A673 (cell line): ENCODE data around the gene SOX13. TPM values are rescaled to one million over a fixed set of nuclear protein-coding genes. Genes with fewer than 3 reads are reported as not detected.
A peak's percentile ranks its signal among the peaks of the same experiment; 100 is the strongest.

ENCODE experiments used
- BruUV-seq: library from RNA; stranded (reverse); fragments of 400-500 nt; replicated peaks from 2 replicates; lab custom pipeline; 2021; lab: Mats Ljungman, UMichigan
- CTCF ChIA-PET: fragments of 300-600 bp; sonication (Branson Sonifier 250); formaldehyde crosslinking; loops from one replicate; lab custom pipeline; 2022; ENCODE audit warnings: antibody characterized with exemption; lab: Charles Lee
- POLR2A ChIA-PET: fragments of 300-600 bp; sonication (Branson Sonifier 250); formaldehyde crosslinking; loops from one replicate; lab custom pipeline; 2022; ENCODE audit warnings: antibody characterized with exemption; ENCODE audit not compliant: low non-redundant PET; lab: Charles Lee
- DNase-seq: peaks from one replicate; pipeline ENCODE4 v3.0.0-alpha.2; 2015; ENCODE audit warnings: low spot score
- H3K27ac ChIP-seq: fragments of 200-600 bp; sonication (generic); 2 replicates; pipeline ENCODE4 v1.5.1; 2016; ENCODE audit warnings: mixed run types, low read depth, mild to moderate bottlenecking, mixed read lengths, antibody characterized with exemption, low read length; ENCODE audit not compliant: poor library complexity, severe bottlenecking
- H3K27me3 ChIP-seq: fragments of 200-600 bp; sonication (generic); replicated peaks from 2 replicates; pipeline ENCODE4 v1.6.1; 2017; ENCODE audit warnings: mixed run types, low read depth, mild to moderate bottlenecking, mixed read lengths, antibody characterized with exemption, low read length; ENCODE audit not compliant: insufficient read depth, poor library complexity
- H3K36me3 ChIP-seq: fragments of 200-600 bp; sonication (generic); 2 replicates; pipeline ENCODE4 v1.6.1; 2016; ENCODE audit warnings: mixed run types, mild to moderate bottlenecking, mixed read lengths, antibody characterized with exemption, low read length; ENCODE audit not compliant: insufficient read depth, poor library complexity, severe bottlenecking
- H3K4me1 ChIP-seq: fragments of 200-600 bp; sonication (generic); 2 replicates; pipeline ENCODE4 v1.6.1; 2017; ENCODE audit warnings: mixed run types, mild to moderate bottlenecking, mixed read lengths, antibody characterized with exemption, low read length; ENCODE audit not compliant: insufficient read depth, poor library complexity, severe bottlenecking
- H3K4me3 ChIP-seq: fragments of 200-600 bp; sonication (generic); 2 replicates; pipeline ENCODE4 v1.5.1; 2016; ENCODE audit warnings: low read depth, mixed run types, mild to moderate bottlenecking, mixed read lengths, low read length; ENCODE audit not compliant: poor library complexity, severe bottlenecking
- H3K9me3 ChIP-seq: fragments of 200-600 bp; sonication (generic); 2 replicates; pipeline ENCODE4 v1.6.1; 2016; ENCODE audit warnings: mixed run types, low read depth, mild to moderate bottlenecking, mixed read lengths, antibody characterized with exemption, low read length; ENCODE audit not compliant: poor library complexity, severe bottlenecking
- EZH2 ChIP-seq: fragments of 200-600 bp; sonication (generic); IDR thresholded peaks from 2 replicates; pipeline ENCODE4 v1.6.1; 2017; ENCODE audit warnings: borderline replicate concordance, low read depth, mild to moderate bottlenecking, mixed read lengths, antibody characterized with exemption, low read length; ENCODE audit not compliant: poor library complexity, severe bottlenecking
- intact Hi-C: fragments of 100-400 bp; cut with micrococcal nuclease; formaldehyde crosslinking; loops from one replicate; pipeline ENCODE4 v1.10.0; 2022; ENCODE audit not compliant: unreplicated experiment
- total RNA-seq: library from RNA; stranded (reverse); gene quantifications from 2 replicates; pipeline ENCODE4 v1.2.3, GENCODE V29; 2021
- TF ChIP-seq, protein P1 (sequence below): fragments of 300-800, 200-600 bp; sonication (generic); conservative IDR thresholded peaks from 2 replicates; pipeline ENCODE4 v1.5.1; 2017; ENCODE audit warnings: low read depth, mild to moderate bottlenecking, antibody characterized with exemption, low read length, moderate library complexity, mixed read lengths

The SOX13 gene
- total RNA-seq, 1 experiment from 2014 or later, result 9.4 TPM

DNA sequence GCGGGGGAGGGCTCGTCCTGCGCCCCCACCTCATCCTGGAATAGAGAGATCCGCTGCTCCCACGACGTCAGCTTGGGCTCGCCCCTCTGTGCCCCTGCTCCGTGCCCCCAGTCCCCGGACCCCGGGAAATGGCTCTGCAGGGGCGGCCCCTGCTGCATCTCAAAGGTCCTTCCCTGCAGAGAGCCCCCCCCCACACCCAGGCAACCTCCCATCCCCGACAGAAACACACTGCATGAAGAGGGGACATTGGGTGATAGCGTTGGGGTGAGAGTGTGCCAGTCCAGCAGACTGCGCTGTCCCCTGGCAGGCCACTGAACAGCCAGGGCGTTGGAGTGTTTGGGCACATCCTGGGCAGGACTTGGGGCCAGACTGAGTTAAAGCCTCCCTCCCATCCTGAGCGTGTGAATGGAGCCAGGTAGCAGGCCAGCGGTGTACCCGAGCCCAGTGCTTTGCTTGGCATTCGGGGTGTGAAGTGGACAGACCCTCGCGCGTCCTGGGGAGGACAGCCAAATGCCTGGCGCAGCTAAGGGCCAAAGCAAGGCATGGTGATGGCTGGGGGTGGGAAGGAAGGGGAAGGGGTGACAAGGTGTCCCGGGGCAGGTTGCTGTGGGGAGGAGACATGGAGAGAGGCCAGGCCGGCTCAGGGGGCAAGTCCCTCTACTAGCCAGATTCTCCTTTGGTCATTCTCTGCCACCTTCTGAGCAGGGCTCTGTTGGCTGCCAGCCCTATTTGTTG lies 79.6 kb downstream of the SOX13 start:
- Histone ChIP-seq H3K4me3 (peak overlapping the region; percentile 65), H3K36me3 (no peaks in the 10 kb centered on the region), H3K4me1 (peaks cover 6% of the 10 kb centered on the region), H3K27ac (peak overlapping the region; percentile 70), H3K9me3 (no peaks in the 10 kb centered on the region), H3K27me3 (no peaks in the 10 kb centered on the region)
- ChIA-PET CTCF (no interaction called here), POLR2A (no interaction called here)
- no peak for DNase-seq
- TF ChIP-seq EZH2, result no peak
- TF ChIP-seq, protein P1, sequence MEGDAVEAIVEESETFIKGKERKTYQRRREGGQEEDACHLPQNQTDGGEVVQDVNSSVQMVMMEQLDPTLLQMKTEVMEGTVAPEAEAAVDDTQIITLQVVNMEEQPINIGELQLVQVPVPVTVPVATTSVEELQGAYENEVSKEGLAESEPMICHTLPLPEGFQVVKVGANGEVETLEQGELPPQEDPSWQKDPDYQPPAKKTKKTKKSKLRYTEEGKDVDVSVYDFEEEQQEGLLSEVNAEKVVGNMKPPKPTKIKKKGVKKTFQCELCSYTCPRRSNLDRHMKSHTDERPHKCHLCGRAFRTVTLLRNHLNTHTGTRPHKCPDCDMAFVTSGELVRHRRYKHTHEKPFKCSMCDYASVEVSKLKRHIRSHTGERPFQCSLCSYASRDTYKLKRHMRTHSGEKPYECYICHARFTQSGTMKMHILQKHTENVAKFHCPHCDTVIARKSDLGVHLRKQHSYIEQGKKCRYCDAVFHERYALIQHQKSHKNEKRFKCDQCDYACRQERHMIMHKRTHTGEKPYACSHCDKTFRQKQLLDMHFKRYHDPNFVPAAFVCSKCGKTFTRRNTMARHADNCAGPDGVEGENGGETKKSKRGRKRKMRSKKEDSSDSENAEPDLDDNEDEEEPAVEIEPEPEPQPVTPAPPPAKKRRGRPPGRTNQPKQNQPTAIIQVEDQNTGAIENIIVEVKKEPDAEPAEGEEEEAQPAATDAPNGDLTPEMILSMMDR, result no peak
- intact Hi-C loops, result no loop called here
- BruUV-seq, result no TSS peak

- H3K9me3 ChIP-seq, result no peaks in the 10 kb centered on the region
- TF ChIP-seq, protein P1, result no peak
- no peak for TF ChIP-seq EZH2
- BruUV-seq, result no TSS peak
- H3K27ac ChIP-seq, result no peak overlapping the region
- intact Hi-C loops, result no loop called here
- ChIA-PET CTCF (no interaction called here), POLR2A (no interaction called here)
- peaks cover 6% of the 10 kb centered on the region for H3K4me1 ChIP-seq
- no peaks in the 10 kb centered on the region for H3K36me3 ChIP-seq
- no peak overlapping the region for H3K4me3 ChIP-seq
- H3K27me3 ChIP-seq, result no peaks in the 10 kb centered on the region
- no peak for DNase-seq
Observed at GRCh38 chr1:204153667-204154066, 80.8 kb downstream of the SOX13 start.

DNA sequence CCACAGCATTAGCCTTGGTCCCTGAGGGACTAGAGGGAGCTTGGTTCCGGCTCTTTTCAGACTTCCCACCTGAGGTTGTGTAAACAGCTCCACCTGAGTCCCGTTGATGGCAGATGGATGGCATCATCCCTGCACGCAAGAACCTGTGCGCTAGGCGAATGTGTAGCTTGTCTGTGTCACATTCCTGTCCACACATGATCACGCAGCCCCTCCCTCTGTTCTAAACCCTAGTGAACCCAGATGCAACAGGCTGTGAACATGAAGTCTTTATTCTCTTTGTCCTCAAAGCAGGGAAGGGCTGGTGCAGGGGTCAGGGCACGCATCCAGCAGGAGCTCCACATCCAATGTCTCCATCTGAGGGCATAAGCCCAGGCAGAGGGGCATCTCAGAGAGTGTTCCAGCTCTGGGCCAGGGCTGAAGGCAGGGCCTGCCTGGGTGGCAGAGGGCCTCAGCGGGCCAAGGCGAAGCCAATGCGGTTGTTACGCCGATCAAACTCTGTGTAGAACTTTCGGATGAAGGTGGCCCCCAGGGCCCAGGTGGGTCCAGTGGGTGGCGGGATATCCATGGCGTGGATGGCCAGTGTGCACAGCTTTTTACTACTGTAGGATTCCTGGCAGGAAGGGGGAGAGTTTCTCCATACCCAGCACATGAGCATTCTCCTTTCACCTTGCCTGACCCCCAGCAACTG lies 81.8 kb downstream of the SOX13 start:
- intact Hi-C loops, result no loop called here

More for the DNA sequence above, 81.8 kb downstream of the SOX13 start:
- CTCF ChIA-PET, result no interaction called here
- Histone ChIP-seq H3K27me3 (no peaks in the 10 kb centered on the region), H3K4me1 (peaks cover 6% of the 10 kb centered on the region), H3K9me3 (no peaks in the 10 kb centered on the region), H3K36me3 (no peaks in the 10 kb centered on the region), H3K4me3 (no peak overlapping the region), H3K27ac (no peak overlapping the region)
- BruUV-seq, result no TSS peak
- no peak for TF ChIP-seq EZH2
- TF ChIP-seq, protein P1, result no peak
- no peak for DNase-seq
- POLR2A ChIA-PET, result no interaction called here
